HG03175 (cell line): ENCODE measurements around the gene NOVA2.

Source experiments
- ATAC-seq: cut with Tn5 transposase; IDR thresholded peaks from one replicate; pipeline ENCODE4 v1.9.1; 2021; ENCODE audit warnings: mild to moderate bottlenecking, moderate library complexity; ENCODE audit not compliant: unreplicated experiment

Gene NOVA2

DNA sequence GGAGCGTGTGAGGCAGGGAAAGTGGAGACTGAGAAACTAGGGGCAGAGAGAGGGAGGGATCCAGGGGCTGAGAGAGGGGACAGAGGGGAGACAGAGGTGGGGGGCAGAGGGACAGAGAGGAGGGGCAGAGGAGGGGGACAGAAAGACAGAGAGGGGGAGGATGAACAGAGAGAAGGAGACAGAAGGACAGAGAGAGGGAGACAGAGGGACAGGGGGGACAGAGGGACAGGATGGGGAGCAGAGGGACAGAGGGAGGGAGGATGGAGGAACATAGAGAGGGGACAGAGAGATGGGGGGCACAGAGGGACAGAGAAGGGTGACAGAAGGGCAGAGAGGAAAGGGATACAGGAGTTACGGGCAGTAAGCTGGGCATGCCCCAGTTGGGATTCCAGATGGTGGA lies 44.4 kb downstream of the NOVA2 start:
- ATAC-seq = no peak

DNA sequence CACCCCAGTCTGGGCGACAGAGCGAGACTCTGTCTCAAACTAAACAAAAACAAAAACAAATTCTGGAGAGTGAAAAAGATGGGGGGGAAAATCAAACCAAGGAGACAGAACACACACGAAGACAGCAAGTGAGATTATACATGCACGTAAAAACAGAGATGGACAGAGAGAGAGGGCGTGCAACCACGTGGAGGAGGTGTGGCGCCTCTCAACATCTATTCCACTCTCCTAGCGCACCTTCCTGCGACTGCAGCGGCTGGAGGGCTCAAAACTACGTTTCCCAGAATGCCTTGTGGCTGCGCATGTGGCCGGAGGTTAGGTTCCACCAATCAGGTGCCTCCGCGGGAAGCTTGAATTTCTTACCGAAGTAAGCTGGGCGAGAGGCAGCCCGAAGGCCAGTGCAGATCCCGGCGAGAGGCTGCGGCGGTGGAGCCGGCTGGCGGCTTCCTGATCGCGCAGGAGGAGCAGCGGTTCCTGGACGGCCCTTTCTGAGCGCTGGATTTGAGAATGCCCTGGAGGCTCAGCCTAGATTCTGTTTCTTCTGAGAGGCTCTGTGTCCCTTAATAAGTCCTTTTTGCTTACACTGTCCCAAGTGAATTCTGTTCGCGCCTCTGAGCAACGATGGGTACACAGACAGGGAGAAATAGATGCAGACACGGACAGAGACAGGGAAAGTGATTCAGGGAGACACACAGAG lies 46.0 kb downstream of the NOVA2 start:
- peak; percentile 57 for ATAC-seq

DNA sequence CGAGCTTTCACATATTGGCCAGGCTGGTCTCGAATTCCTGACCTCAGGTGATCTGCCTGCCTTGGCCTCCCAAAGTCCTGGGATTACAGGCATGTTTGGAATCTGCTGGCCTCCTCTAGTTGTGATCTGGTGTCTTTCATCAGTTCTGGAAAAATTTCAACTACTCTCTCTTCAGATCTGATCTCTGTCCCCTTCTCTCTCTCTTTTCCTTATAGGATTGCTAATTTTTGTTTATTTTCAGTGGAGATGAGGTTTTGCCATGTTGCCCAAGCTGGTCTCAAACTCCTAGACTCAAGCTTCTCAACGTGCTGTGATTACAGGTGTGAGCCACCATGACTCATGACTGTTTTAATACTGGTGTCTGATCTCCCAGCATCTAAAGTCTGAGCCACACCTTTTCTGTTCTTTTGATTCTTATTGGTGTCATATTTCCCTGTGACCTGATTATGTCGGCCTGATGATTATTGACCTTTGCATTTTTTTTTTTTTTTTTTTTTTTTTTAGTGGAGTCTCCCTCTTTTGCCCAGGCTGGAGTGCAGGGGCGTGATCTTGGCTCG lies 48.7 kb downstream of the NOVA2 start:
- ATAC-seq = no peak

DNA sequence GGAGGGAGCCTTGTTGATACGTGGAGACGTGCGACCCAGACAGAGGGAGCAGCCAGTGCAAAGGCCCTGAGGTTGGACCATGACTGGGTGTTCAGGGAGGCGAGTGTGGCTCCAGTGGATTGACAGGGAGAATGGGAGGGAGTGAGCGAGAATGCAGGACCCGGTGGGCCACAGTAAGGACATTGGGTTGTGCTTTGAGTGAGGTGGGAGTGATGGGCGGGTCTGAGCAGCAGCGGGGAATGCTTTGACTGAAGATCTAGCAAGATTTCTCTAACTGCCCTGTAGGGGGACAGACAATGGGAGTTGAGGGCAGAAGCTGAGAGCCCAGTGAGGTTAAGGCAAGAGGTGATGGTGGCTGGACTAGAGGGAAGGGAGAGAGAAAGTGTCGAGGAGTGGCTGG lies 51.4 kb downstream of the NOVA2 start:
- no peak for ATAC-seq

DNA sequence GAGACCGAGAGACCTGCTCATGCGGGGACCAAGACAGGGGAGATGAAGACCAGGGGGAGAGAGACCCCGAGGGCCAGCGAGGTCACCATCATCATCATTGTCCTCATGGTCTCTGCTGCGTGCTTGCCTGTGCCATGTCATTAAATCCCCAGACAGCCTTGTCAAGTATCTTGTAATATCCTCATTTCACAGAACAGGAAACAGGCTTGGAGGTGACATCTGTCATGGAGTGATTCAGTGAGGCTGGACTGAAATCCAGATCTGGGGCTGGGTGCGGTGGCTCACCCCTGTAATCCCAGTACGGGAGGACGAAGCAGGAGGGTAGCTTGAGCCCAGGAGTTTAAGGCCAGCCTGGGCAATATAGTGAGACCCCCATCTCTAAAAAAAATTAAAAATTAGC lies 53.2 kb downstream of the NOVA2 start:
- no peak for ATAC-seq

DNA sequence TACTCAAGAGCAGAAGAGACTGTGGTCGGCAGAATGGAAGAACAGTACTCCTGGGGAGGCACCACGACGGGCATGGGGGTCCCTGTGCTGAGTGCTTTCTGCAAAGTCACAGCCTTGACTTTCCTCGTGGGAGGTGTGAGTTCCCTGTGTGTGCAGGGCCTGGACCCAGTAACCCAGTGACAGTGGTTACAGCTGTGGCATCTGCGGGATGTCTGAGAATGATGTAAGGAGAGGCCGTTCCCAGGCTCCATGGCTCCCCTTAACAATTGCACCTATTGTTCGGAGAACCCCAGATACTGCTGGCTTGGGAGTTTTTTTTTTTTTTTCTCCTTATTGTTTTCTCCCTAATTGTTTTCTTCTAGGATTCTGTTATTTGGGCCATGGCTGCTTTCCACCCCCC lies 54.0 kb downstream of the NOVA2 start:
- ATAC-seq = no peak

DNA sequence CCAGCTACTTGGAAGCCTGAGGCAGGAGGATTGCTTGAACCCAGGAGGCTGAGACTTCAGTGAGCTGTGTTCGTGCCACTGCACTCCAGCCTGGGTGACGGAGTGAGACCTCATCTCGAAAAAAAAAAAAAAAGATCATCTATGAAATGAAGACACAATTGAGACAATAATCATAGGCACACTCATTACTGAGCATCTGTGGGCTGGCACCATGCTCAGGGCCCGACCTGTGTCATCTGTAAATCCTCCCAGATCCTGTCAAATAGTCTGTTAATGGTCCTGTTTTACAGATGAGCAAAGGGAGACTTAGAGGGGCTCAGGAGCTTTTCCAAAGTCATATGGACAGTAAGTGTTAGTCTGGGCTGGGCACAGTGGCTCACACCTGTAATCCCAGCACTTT lies 54.9 kb downstream of the NOVA2 start:
- no peak for ATAC-seq

DNA sequence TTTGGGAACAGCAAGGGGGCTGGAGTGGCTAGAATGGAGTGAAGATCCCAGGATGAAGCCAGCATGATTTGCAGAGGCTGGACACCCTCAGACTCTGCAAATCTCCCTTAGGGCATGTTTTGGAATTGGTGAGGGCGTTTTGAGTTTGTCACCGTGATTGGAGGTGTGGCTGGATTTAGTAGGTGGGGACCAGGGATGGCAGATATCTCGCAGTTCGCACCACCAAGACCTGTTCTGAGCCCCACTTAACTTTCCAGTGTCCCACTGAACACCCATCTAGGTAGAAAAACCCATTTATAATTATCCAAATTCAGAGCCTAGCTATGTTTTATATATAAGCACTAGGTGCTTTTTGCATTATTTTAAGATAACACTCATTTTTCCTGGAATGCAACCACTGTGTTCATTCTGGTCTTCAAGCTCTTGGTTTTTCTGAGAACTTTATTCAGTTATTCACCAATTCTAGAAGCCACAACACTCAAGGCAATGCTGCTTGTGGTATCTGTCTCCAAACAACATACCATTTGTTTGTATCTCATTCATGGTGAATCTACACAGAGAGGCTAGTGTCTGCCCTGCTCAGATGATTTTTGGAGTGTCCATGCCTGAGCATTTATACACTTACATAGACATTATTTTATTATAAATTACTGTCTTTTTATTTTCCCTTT lies 56.1 kb downstream of the NOVA2 start:
- no peak for ATAC-seq

DNA sequence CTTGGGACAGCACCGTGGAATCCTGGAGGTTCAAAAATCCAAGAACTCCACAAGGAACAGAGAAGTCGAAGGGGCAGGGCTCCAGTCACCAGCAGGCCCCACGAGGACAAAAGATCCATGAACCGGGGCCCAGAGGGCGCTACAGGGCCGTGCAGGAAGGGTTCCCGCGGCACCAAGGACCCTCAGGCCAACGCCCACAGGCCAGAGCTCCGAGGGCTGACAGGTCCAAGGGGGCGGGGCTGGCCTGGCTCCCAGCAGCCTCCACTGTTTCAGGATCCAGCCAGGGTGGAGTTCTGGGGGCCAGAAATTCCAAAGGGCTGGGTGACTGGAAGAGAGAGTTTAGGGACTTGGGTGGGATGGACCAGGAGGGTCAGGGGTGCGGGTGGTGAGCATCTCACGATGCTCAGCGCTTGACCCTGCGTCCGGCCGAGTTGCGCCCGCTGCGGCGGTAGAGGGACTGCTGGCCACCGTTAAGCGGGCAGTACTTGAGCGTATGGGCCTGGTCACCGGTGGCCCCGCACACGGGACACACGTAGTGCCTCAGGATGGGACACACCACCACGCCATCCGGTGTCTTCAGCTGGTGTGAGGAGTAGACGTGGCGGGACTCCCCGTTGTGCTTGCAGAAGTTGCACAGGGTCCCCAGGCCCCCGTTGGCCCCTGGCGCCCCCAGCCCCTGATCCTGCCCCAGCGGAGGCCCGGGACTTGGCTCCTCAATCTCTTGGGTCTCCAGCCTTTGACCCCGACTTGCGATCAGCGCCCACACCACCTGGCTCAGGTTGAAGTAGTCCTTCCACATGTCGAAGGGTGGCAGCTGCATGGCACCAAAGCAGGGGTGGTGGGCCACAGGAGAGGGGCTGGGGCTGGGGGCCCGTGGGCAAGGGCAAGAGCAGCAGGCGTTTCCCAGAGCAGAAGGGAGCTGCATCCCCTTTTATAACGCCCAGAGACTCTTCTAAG lies 59.5 kb downstream of the NOVA2 start, which contains the start of gene NANOS2:
NANOS2 (minus strand) TSS at position 905 of the 957 bp plus-strand sequence; CDS start at position 820, 85 bp downstream.
- ATAC-seq = no peak

DNA sequence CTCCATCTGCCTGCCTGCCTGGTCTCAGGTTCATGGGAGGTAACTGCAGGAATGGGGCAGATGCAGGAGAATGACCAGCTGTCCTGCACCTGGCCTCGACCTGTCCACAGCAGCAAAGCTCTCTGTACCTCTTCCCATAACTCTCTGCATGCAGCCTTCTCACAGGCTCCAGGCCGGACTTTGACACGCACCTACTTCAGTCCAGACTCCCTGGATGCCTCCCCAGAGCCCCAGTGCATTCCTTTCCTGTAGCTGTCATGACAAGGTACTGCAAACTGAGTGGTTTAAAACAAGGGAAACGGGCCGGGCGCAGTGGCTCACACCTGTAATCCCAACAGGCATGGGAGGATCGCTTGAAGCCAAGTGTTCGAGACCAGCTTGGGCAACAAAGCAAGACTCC lies 62.4 kb downstream of the NOVA2 start:
- no peak for ATAC-seq

DNA sequence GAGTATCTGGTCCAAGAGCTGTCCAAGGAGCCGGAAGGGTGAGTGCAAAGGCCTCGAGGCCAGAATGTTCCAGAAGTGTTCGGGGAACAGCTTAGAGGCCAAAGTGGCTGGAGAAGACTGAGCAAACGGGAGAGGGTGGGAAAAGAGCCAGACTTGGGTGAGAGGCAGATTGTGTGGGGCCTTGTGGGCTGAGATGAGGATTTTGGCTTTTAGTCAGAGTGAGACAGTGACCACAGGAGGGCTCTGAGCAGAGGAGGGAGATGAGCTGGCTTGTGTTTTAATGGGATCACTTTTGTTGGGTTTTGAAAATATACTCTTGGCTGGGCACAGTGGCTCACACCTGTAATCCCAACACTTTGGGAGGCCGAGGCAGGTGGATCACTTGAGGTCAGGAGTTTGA lies 64.7 kb downstream of the NOVA2 start:
- ATAC-seq = no peak

DNA sequence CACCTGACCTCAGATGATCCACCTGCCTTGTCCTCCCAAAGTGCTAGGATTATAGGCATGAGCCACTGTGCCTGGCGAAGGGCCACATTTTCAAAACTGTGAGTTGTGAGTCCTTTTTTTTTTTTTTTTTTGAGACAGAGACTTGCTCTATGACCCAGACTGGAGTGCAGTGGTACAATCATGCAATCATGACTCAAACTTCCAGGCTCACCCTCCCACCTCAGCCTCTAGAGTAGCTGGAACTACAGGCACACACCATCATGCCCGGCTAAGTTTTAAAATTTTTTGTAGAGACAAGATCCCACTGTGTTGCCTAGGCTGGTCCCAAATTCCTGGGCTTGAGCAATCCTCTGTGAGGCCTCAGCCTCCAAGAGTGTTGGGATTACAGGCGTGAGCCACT lies 67.4 kb downstream of the NOVA2 start:
- no peak for ATAC-seq

DNA sequence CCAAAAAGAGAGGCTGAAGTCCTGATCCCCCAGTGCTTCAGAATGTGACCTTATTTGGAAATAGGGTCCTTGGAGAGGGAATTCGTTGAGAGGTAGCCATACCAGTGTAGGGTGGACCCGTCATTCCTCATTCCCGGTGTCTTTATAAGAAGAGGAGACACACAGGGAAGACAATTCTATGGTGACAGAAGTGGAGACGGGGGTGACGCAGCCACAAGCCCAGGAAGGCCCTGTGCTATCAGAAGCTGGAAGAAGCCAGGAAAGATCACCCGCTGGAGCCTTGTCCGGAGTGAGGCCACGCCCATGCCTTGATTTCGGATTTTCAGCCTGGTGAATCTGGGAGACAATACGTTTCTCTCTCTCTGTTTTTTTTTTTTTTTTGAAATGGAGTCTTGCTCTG lies 68.7 kb downstream of the NOVA2 start:
- ATAC-seq = no peak

DNA sequence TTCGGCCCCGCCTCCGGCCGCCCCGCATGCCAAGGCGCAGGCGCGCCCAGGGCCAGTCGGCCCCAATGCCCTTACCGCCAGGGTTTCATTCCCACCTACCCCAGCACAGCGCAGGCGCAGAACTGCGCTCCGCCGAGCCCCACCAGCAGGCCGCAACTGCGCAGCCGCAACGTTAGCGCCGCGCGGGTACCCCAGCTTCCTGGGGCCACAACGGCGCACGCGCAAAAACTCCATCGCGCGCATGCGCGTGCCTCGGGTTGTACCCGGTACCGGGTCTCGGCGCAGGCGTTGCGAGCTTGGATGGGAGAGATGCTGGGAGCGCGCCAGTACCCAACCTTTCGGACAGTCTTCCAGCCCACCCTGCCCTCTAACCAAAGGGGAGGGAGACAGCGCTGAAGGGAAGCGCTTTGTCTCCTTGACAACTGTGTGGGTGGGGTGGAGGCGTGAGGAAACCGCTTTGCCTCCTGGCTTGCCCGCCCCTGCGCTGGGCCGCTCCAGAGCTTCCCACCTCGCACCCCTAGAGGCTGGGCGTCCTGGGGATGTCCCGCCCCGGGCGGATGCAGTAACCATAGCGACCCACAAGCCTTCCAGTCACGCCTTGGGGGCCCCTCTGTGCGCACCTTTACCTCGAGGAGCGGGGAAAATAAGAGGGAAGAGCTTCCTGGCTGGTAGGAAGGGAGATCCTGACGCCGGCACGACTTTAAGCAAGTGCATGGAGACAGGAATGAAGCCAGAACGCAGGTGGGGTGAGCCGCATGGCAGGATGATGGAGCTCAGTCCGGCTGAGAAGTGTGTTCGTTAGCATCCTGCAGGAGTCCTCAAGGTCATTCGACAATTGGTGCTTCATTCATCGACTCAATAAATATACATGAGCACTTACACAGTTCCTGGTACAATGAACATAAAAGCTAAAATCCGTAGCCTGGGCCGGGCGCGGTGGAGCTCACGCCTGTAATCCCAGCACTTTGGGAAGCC lies 70.7 kb downstream of the NOVA2 start:
- peak; percentile 87 for ATAC-seq

DNA sequence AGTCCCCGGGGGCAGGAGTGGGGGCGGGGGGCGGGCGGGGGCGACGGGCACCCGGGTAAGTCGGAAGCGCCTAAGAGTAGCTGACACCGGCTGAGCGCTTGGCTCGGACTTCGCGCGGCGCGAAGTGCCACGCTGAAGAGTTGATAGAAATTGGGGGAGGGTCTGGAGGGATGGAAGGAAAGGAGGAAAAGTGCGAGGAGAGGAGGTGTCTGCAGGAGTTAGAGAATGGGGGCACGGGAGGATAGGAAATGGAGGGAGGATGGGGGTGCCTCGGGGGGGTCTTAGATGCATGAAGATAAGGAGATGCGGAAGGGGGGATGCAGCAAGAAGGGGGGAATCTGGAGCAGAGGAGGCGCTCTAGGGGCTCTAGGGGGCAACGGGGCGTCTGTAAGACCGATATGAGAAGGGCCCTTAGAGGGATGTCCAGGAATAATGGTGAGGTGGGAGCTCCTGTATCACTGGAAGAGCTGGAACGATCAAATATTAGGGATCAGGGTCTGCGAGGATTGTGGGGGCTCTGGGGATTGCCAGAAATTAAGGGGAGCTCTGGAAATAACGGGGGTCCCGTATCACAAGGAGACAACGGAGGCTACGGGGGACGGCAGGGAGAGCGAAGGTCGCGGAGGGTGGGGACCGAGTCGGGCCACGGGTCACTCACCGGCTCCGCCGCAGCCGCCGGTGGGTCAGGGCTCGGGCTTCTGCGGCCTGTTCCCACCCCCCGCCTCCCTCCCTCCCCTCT lies 71.6 kb downstream of the NOVA2 start, which contains the start of gene MYPOP:
MYPOP (minus strand) TSS at position 702 of the 739 bp plus-strand sequence. CDS start 840 bp downstream, outside the sequence.
- no peak for ATAC-seq

DNA sequence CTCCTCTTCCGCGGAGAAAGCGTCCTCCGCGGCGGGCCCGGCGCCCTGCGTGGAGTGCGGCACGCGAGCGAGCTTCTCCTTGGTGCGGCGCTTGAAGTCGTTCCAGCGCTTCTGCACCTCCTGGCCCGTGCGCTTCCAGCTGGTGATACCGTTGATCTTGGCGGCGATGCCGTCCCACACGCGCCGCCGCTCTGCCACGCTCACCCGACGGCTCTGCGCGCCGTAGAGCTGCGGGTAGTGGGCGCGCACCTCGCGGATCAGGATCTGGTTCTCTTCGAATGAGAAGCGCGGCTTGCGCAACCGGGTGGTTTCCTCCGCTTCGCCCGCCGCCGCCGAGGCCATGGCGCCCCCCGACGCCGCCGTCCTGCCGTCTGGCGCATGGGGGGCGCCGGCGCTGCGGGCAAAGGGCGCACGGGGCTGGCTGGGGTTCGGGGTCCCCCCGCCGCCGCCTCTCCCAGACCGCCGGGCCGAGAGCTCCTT lies 72.2 kb downstream of the NOVA2 start:
- ATAC-seq = no peak

DNA sequence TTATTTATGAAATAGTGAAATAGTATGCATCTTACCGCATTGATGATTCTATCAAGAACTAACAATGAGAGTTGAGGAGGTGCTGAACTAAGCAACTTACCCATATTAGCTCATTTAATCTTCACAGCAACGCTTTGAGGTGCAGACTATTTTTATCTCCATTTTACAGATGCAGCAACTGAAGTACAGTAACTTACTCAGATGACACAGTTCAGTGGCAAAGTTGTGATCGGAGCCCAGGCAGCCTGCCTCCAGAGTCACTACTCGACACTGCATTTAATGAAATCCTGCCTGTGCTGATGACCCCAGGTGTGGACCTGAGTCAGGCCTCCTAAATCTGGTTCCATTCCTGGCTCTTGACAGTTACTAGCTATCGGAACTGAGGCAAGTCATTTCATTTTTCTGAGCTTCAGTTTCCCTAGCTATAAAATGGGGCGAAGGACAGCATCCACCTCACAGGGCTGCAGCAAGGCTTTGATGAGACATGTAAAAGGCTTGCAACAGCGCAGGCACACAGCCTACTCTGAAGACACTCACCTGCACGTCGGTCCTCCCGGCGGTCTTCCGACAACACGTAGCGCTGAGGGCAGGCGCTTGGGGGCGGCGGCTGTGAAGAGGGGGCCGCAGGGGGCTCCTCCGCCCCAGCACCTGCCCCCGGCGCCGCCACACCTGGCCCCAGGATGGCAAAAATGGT lies 72.8 kb downstream of the NOVA2 start:
- no peak for ATAC-seq

DNA sequence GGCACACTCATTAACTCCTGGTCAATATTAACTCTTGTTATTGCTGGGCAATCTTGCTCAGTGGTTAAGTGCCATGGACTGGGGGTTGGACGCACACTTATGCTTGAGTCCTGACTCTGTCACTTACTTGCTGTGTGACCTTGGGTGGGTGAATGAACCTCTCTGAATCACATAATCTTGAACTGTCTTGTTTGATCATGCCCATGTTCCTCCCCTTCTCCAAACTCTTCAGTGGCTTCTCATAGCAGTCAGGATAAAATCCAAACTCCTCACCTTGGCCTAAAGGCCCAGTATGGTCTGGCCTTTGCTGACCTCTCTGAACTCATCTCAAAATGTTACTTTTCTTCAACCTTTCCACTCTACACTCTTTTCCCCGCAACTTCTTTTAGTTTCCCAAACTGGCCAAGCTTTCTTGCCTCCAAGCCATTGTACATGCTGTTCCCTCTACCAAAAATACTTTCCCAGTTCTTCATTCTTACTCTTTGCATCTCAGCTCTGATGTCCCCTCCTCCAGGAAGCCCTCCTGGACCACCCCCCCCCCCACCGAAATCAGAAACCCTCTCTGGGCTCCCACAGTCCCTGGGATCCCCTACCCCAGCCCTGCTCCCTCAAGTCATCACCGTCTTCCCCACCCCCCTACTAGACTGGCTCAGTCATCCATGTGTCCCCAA lies 73.6 kb downstream of the NOVA2 start:
- no peak for ATAC-seq
